HCT116 (cell line): Measurements from ENCODE around the gene USP36. TPM values are rescaled to one million over a fixed set of nuclear protein-coding genes. Genes with fewer than 3 reads are reported as not detected.

Source experiments
- ATAC-seq: fragments of 200-7000 bp; cut with Tn5 transposase; 2 replicates; pipeline ENCODE4 v1.9.1; 2020; ENCODE audit warnings: mild to moderate bottlenecking, moderate library complexity
- BruUV-seq: library from RNA; stranded (reverse); fragments of 400-500 nt; replicated peaks from 2 replicates; lab custom pipeline; 2021; lab: Mats Ljungman, UMichigan
- CTCF ChIA-PET: fragments of 300-600 bp; sonication (Branson Sonifier 250); formaldehyde crosslinking; loops from one replicate; lab custom pipeline; 2021; ENCODE audit warnings: antibody characterized with exemption; lab: Charles Lee
- POLR2A ChIA-PET: fragments of 300-600, 350-600 bp; sonication (Branson Sonifier 250); formaldehyde crosslinking; loops from one replicate; lab custom pipeline; 2021; ENCODE audit warnings: antibody characterized with exemption; lab: Charles Lee
- RAD21 ChIA-PET, 2 experiments: fragments of 300-600 bp; sonication (Branson Sonifier 250); formaldehyde crosslinking; loops; one replicate each; lab custom pipeline; 2023; ENCODE audit warnings: low total read pairs in 2 of 2; ENCODE audit not compliant: uncharacterized antibody in 2 of 2, unreplicated experiment in 2 of 2, low non-redundant PET in 1 of 2; lab: Charles Lee
- DNase-seq: peaks from one replicate; pipeline ENCODE4 v3.0.0-alpha.2; 2010; ENCODE audit warnings: low read depth, low spot score
- H2AFZ ChIP-seq: fragments of 200-600 bp; shearing (Covaris generic), sonication (generic); 2 replicates; pipeline ENCODE4 v1.6.1; 2017; ENCODE audit warnings: low read depth, mixed run types, mixed read lengths, antibody characterized with exemption, low read length; ENCODE audit not compliant: poor library complexity, severe bottlenecking
- H3K27ac ChIP-seq: 2 replicates; pipeline ENCODE4 v1.5.1; 2012; ENCODE audit warnings: low read depth, low read length
- H3K27me3 ChIP-seq: fragments of 200-600 bp; sonication (generic); 2 replicates; pipeline ENCODE4 v1.6.1; 2016; ENCODE audit warnings: mixed run types, low read length, mixed read lengths; ENCODE audit not compliant: insufficient read depth
- H3K36me3 ChIP-seq, 2 experiments: fragments of 200-500 bp in 1 of 2; fragments of 200-600 bp in 1 of 2; sonication (Bioruptor generic) in 1 of 2; sonication (generic) in 1 of 2; 2 replicates each; pipeline versions ENCODE4 v1.5.1 to v1.6.1; 2014 to 2016; ENCODE audit warnings: low read length in 2 of 2, inconsistent platforms in 1 of 2, mixed read lengths in 1 of 2, mixed run types in 1 of 2; ENCODE audit not compliant: insufficient read depth in 2 of 2, control insufficient read depth in 1 of 2
- H3K4me1 ChIP-seq, 2 experiments: fragments of 200-600 bp in 1 of 2; sonication (generic) in 1 of 2; 2 replicates each; pipeline versions ENCODE4 v1.5.1 to v1.6.1; 2012 to 2017; ENCODE audit warnings: low read length in 2 of 2, inconsistent platforms in 1 of 2, mild to moderate bottlenecking in 1 of 2, mixed read lengths in 1 of 2, mixed run types in 1 of 2, moderate library complexity in 1 of 2; ENCODE audit not compliant: insufficient read depth in 2 of 2, control insufficient read depth in 1 of 2
- H3K4me2 ChIP-seq: fragments of 200-600 bp; sonication (generic); 2 replicates; pipeline ENCODE4 v1.6.1; 2017; ENCODE audit warnings: mixed run types, low read length, mixed read lengths
- H3K4me3 ChIP-seq, 2 experiments: fragments of 200-600 bp in 1 of 2; sonication (generic) in 1 of 2; replicated peaks in 1 of 2; 2 replicates each; pipeline ENCODE4 v1.5.1; 2011 to 2016; ENCODE audit warnings: low read length in 2 of 2, control low read depth in 1 of 2, low read depth in 1 of 2, mild to moderate bottlenecking in 1 of 2, mixed read lengths in 1 of 2, mixed run types in 1 of 2
- H3K79me2 ChIP-seq: fragments of 200-600 bp; sonication (generic); 2 replicates; pipeline ENCODE4 v1.6.1; 2017; ENCODE audit warnings: mild to moderate bottlenecking, mixed run types, low read length, moderate library complexity, mixed read lengths; ENCODE audit not compliant: insufficient read depth
- H3K9ac ChIP-seq: fragments of 200-600 bp; sonication (generic); 2 replicates; pipeline ENCODE4 v1.6.1; 2016; ENCODE audit warnings: low read length, mixed read lengths
- H3K9me2 ChIP-seq: fragments of 200-600 bp; sonication (generic), shearing (Covaris generic); 2 replicates; pipeline ENCODE4 v1.6.1; 2017; ENCODE audit warnings: mixed run types, mild to moderate bottlenecking, moderate library complexity; ENCODE audit not compliant: insufficient read depth
- H3K9me3 ChIP-seq, 2 experiments: fragments of 200-500 bp in 1 of 2; fragments of 200-600 bp in 1 of 2; sonication (Bioruptor generic) in 1 of 2; sonication (generic) in 1 of 2; 2 replicates each; pipeline ENCODE4 v1.6.1; 2014 to 2017; ENCODE audit warnings: low read length in 2 of 2, mixed read lengths in 2 of 2, inconsistent platforms in 1 of 2, low read depth in 1 of 2, mild to moderate bottlenecking in 1 of 2, mixed run types in 1 of 2, moderate library complexity in 1 of 2; ENCODE audit not compliant: control insufficient read depth in 1 of 2, insufficient read depth in 1 of 2
- H4K20me1 ChIP-seq: fragments of 200-600 bp; sonication (generic), shearing (Covaris generic); 2 replicates; pipeline ENCODE4 v1.6.1; 2017; ENCODE audit warnings: mixed run types, mild to moderate bottlenecking, moderate library complexity; ENCODE audit not compliant: insufficient read depth
- ATF3 ChIP-seq: IDR thresholded peaks from 2 replicates; pipeline ENCODE4 v1.6.1; 2012
- CBX3 ChIP-seq: IDR thresholded peaks from 2 replicates; pipeline ENCODE4 v1.6.1; 2012; ENCODE audit warnings: low read depth
- CEBPB ChIP-seq: IDR thresholded peaks from 2 replicates; pipeline ENCODE4 v1.6.1; 2012; ENCODE audit warnings: low read depth
- CTCF ChIP-seq, 3 experiments: fragments of 200-600 bp in 1 of 3; sonication (generic) in 1 of 3; IDR thresholded peaks in 2 of 3; conservative IDR thresholded peaks in 1 of 3; 2 replicates each; pipeline ENCODE4 v1.5.1; 2012 to 2017; ENCODE audit warnings: low read depth in 2 of 3, low read length in 2 of 3, antibody characterized with exemption in 1 of 3, borderline replicate concordance in 1 of 3, control low read depth in 1 of 3, mild to moderate bottlenecking in 1 of 3, mixed read lengths in 1 of 3, mixed run types in 1 of 3, moderate library complexity in 1 of 3; ENCODE audit not compliant: insufficient read depth in 1 of 3
- ELF1 ChIP-seq: IDR thresholded peaks from 2 replicates; pipeline ENCODE4 v1.6.1; 2012; ENCODE audit warnings: low read depth, borderline replicate concordance
- EZH2 ChIP-seq: fragments of 200-600 bp; sonication (generic); IDR thresholded peaks from 2 replicates; pipeline ENCODE4 v1.6.1; 2017; ENCODE audit warnings: antibody characterized with exemption, mixed run types
- EZH2phosphoT487 ChIP-seq: fragments of 200-600 bp; IDR thresholded peaks from 2 replicates; pipeline ENCODE4 v1.6.1; 2018; ENCODE audit warnings: antibody characterized with exemption, borderline replicate concordance
- POLR2AphosphoS5 ChIP-seq: IDR thresholded peaks from 2 replicates; pipeline ENCODE4 v1.6.1; 2011; ENCODE audit warnings: mild to moderate bottlenecking, low read depth, low read length, moderate library complexity
- SP1 ChIP-seq: IDR thresholded peaks from 2 replicates; pipeline ENCODE4 v1.6.1; 2012; ENCODE audit warnings: low read depth
- SRF ChIP-seq: IDR thresholded peaks from 2 replicates; pipeline ENCODE4 v1.6.1; 2012; ENCODE audit warnings: low read depth
- TCF7L2 ChIP-seq: IDR thresholded peaks from 2 replicates; pipeline ENCODE4 v1.7.0; 2011; ENCODE audit warnings: borderline replicate concordance, inconsistent platforms; ENCODE audit not compliant: insufficient read depth, insufficient read length; ENCODE audit errors: extremely low read depth
- YY1 ChIP-seq: IDR thresholded peaks from 2 replicates; pipeline ENCODE4 v1.6.1; 2011; ENCODE audit warnings: low read length, low read depth, moderate library complexity, mild to moderate bottlenecking; ENCODE audit not compliant: insufficient replicate concordance; ENCODE audit errors: extremely low read depth
- ZBTB33 ChIP-seq: IDR thresholded peaks from 2 replicates; pipeline ENCODE4 v1.6.1; 2011; ENCODE audit warnings: mild to moderate bottlenecking, low read length, moderate library complexity; ENCODE audit not compliant: insufficient replicate concordance; ENCODE audit errors: extremely low read depth
- ZNF274 ChIP-seq: fragments of 200-500 bp; sonication (Bioruptor generic); IDR thresholded peaks from 2 replicates; pipeline ENCODE4 v1.6.1; 2014; ENCODE audit warnings: mild to moderate bottlenecking, low read depth, low read length, inconsistent platforms
- intact Hi-C: fragments of 100-400 bp; cut with micrococcal nuclease; formaldehyde crosslinking; loops from 2 replicates; pipeline ENCODE4 v1.10.0; 2022
- total RNA-seq: library from RNA; stranded (reverse); gene quantifications from one replicate; pipeline ENCODE4 v1.2.1, GENCODE V29; 2021; ENCODE audit not compliant: unreplicated experiment

The USP36 gene
- total RNA-seq, 1 experiment from 2014 or later, result 104 TPM

GRCh38 chr17:78747488-78747887, 93.1 kb downstream of the USP36 start:
- no TSS peak for BruUV-seq
- no peak for DNase-seq
- H4K20me1 ChIP-seq, result no peaks in the 10 kb centered on the region
- H3K4me1 ChIP-seq, result peaks cover 10 to 18% of the 10 kb centered on the region in 2 experiments; a peak in 3 of 4 replicates
- no peak overlapping the region for H3K27ac ChIP-seq
- TF ChIP-seq ZBTB33 (no peak), TCF7L2 (no peak), ELF1 (no peak), CTCF (IDR thresholded peaks at IDR 0.05 in 2 of 3, conservative IDR thresholded peaks at IDR 0.05 in 1 of 3; ENCODE audit: borderline replicate concordance in 1 of 3, insufficient read depth in 1 of 3, low read depth in 2 of 3, low read length in 2 of 3) (no peak), SP1 (no peak), ATF3 (no peak), ZNF274 (no peak), SRF (no peak), EZH2phosphoT487 (no peak), POLR2AphosphoS5 (no peak), CEBPB (no peak), CBX3 (no peak), EZH2 (no peak), YY1 (no peak)
- H3K4me3 ChIP-seq, result no peak overlapping the region
- H3K4me2 ChIP-seq, result no peak overlapping the region
- no peaks in the 10 kb centered on the region for H3K9me2 ChIP-seq
- ATAC-seq, result no peak
- H3K79me2 ChIP-seq, result peaks cover 21% of the 10 kb centered on the region
- H3K36me3 ChIP-seq, result no peaks in the 10 kb centered on the region
- ChIA-PET CTCF (interaction anchor here (1.1 to 2.6 kb wide), 2 partner anchors 11 to 252 kb away, joined by 3 to 15 read pairs; no protein-coding TSS in a partner anchor), RAD21 (no interaction called here), POLR2A (interaction anchor here (1.4 kb wide), 1 partner anchor 11 kb away, joined by 7 read pairs; no protein-coding TSS in a partner anchor)
- no peak overlapping the region for H3K9ac ChIP-seq
- H3K9me3 ChIP-seq, result no peaks in the 10 kb centered on the region
- intact Hi-C loops, result no loop called here
- no peak overlapping the region for H2AFZ ChIP-seq
- no peaks in the 10 kb centered on the region for H3K27me3 ChIP-seq
